ENCODE results near the gene DNAI4.

- TF ChIP-seq CTCF (IDR thresholded peaks at IDR 0.05) (no peak), POLR2A (IDR thresholded peaks at IDR 0.05) (no peak)
Observed at GRCh38 chr1:66919063-66919462, 5.6 kb downstream of the DNAI4 start.

Measured in esophagus squamous epithelium (tissue), 4 donors.